HepG2 (cell line): ENCODE measurements around the gene ZDHHC19. TPM values are rescaled to one million over a fixed set of nuclear protein-coding genes. Genes with fewer than 3 reads are reported as not detected.
A peak's percentile ranks its signal among the peaks of the same experiment; 100 is the strongest.

Source experiments
- BRD4 ChIP-seq: sonication (generic); formaldehyde crosslinking; IDR thresholded peaks from 2 replicates; pipeline ENCODE4 v1.4.0; 2020; ENCODE audit warnings: missing genetic modification reagents
- CBX5 ChIP-seq: sonication (generic); formaldehyde crosslinking; IDR thresholded peaks from 2 replicates; pipeline ENCODE4 v1.4.0; 2020; ENCODE audit warnings: missing genetic modification reagents, borderline replicate concordance
- CC2D1A ChIP-seq: sonication (generic); formaldehyde crosslinking; IDR thresholded peaks from 2 replicates; pipeline ENCODE4 v1.8.1; 2023; ENCODE audit warnings: mild to moderate bottlenecking, missing genetic modification reagents
- EED ChIP-seq: sonication (generic); formaldehyde crosslinking; IDR thresholded peaks from 2 replicates; pipeline ENCODE4 v1.5.0; 2020; ENCODE audit warnings: mild to moderate bottlenecking, missing genetic modification reagents
- FOXJ3 ChIP-seq: sonication (generic); formaldehyde crosslinking; IDR thresholded peaks from 2 replicates; pipeline ENCODE4 v1.4.0; 2020; ENCODE audit warnings: missing genetic modification reagents, mild to moderate bottlenecking, borderline replicate concordance
- GFI1 ChIP-seq: sonication (generic); formaldehyde crosslinking; IDR thresholded peaks from 2 replicates; pipeline ENCODE4 v1.5.0; 2020; ENCODE audit warnings: missing genetic modification reagents, mild to moderate bottlenecking, borderline replicate concordance
- HCFC1 ChIP-seq: fragments of 150-350 bp; IDR thresholded peaks from 2 replicates; pipeline ENCODE4 v1.6.1; 2014; ENCODE audit warnings: low read depth, low read length
- HOXD1 ChIP-seq: sonication (generic); formaldehyde crosslinking; IDR thresholded peaks from 2 replicates; pipeline ENCODE4 v1.5.0; 2020; ENCODE audit warnings: missing genetic modification reagents
- JUND ChIP-seq: sonication (generic); formaldehyde crosslinking; IDR thresholded peaks from 2 replicates; pipeline ENCODE4 v1.8.0; 2022; ENCODE audit warnings: mild to moderate bottlenecking, missing genetic modification reagents
- KAT8 ChIP-seq: IDR thresholded peaks from 2 replicates; pipeline ENCODE4 v1.6.1; 2016; ENCODE audit warnings: missing genetic modification reagents, missing compliant biosample characterization
- NFE2 ChIP-seq: sonication (generic); formaldehyde crosslinking; IDR thresholded peaks from 2 replicates; pipeline ENCODE4 v1.4.0; 2020; ENCODE audit warnings: missing genetic modification reagents
- PRPF4 ChIP-seq: fragments of 200-400 bp; formaldehyde crosslinking; IDR thresholded peaks from 2 replicates; pipeline ENCODE4 v1.6.1; 2016; ENCODE audit warnings: low read length, low read depth; ENCODE audit not compliant: poor library complexity, severe bottlenecking
- SP4 ChIP-seq: sonication (generic); formaldehyde crosslinking; IDR thresholded peaks from 2 replicates; pipeline ENCODE4 v1.8.1; 2023; ENCODE audit warnings: mild to moderate bottlenecking, missing genetic modification reagents
- TOE1 ChIP-seq: sonication (generic); formaldehyde crosslinking; IDR thresholded peaks from 2 replicates; pipeline ENCODE4 v1.4.0; 2020; ENCODE audit warnings: mild to moderate bottlenecking, missing genetic modification reagents
- ZNF17 ChIP-seq: sonication (generic); formaldehyde crosslinking; IDR thresholded peaks from 2 replicates; pipeline ENCODE4 v1.5.0; 2020; ENCODE audit warnings: mild to moderate bottlenecking, missing genetic modification reagents
- ZNF24 ChIP-seq: fragments of 450-650 bp; IDR thresholded peaks from 2 replicates; pipeline ENCODE4 v1.6.1; 2017; ENCODE audit warnings: antibody characterized with exemption, mild to moderate bottlenecking
- ZNF251 ChIP-seq: sonication (generic); formaldehyde crosslinking; IDR thresholded peaks from 2 replicates; pipeline ENCODE4 v1.9.0; 2021; ENCODE audit warnings: mild to moderate bottlenecking, missing genetic modification reagents
- ZNF282 ChIP-seq: fragments of 450-650 bp; IDR thresholded peaks from 2 replicates; pipeline ENCODE4 v1.6.1; 2018; ENCODE audit not compliant: partially characterized antibody
- ZNF550 ChIP-seq: sonication (generic); formaldehyde crosslinking; IDR thresholded peaks from 2 replicates; pipeline ENCODE4 v1.4.0; 2020; ENCODE audit warnings: mild to moderate bottlenecking, missing genetic modification reagents, borderline replicate concordance
- ZNF556 ChIP-seq: sonication (generic); formaldehyde crosslinking; IDR thresholded peaks from 2 replicates; pipeline ENCODE4 v1.4.0; 2020; ENCODE audit warnings: mild to moderate bottlenecking, missing genetic modification reagents, borderline replicate concordance
- ZNF703 ChIP-seq: sonication (generic); formaldehyde crosslinking; IDR thresholded peaks from 2 replicates; pipeline ENCODE4 v1.5.1; 2020; ENCODE audit warnings: missing genetic modification reagents, mild to moderate bottlenecking, moderate library complexity, borderline replicate concordance
- ZNF747 ChIP-seq: sonication (generic); formaldehyde crosslinking; IDR thresholded peaks from 2 replicates; pipeline ENCODE4 v1.8.1; 2023; ENCODE audit warnings: missing genetic modification reagents, mild to moderate bottlenecking, borderline replicate concordance
- ZSCAN31 ChIP-seq: sonication (generic); formaldehyde crosslinking; IDR thresholded peaks from 2 replicates; pipeline ENCODE4 v1.5.0; 2020; ENCODE audit warnings: low read depth, mild to moderate bottlenecking, missing genetic modification reagents
- polyA plus RNA-seq, 8 experiments: library from polyadenylated mRNA; depleted of rRNA in 3 of 8; stranded (reverse) in 7 of 8; unstranded in 1 of 8; fragments of >200 nt; fragmentation: Illumina TruSeq in 4 of 8; extraction: Trizol in 4 of 8; gene quantifications; 2 replicates each; pipeline versions ENCODE4 v1.2.1 to v1.2.3, GENCODE V29; 2011 to 2016; ENCODE audit warnings: low read depth in 4 of 8, missing spikeins in 1 of 8, mixed read lengths in 1 of 8; ENCODE audit not compliant: insufficient read depth in 1 of 8
- total RNA-seq, 5 experiments: library from RNA; depleted of rRNA; stranded (reverse); fragments of >200 nt; fragmentation: Illumina TruSeq; extraction: Trizol; gene quantifications; 2 replicates each; pipeline ENCODE4 v1.2.3, GENCODE V29; 2016; ENCODE audit warnings: low read depth in 1 of 5
- TF ChIP-seq, protein P1 (sequence below): sonication (generic); formaldehyde crosslinking; IDR thresholded peaks from 2 replicates; pipeline ENCODE4 v1.4.0; 2020; ENCODE audit warnings: missing genetic modification reagents
- TF ChIP-seq, protein P2 (sequence below): sonication (generic); formaldehyde crosslinking; IDR thresholded peaks from 2 replicates; pipeline ENCODE4 v1.5.0; 2020; ENCODE audit warnings: mild to moderate bottlenecking, missing genetic modification reagents, borderline replicate concordance

The ZDHHC19 gene
- total and polyA plus RNA-seq, 2 of the 13 experiments (the other 11 are each of a cell fraction or from before 2014, with no cell fraction given) = 0.22 to 0.53 TPM

GRCh38 chr3:196214783-196215441 is 3.7 kb upstream of the ZDHHC19 start (continued):
- peak; percentile 85 for TF ChIP-seq ZNF747 (CRISPR knock-in tag)
- TF ChIP-seq GFI1 = 0 out of 2 replicates have a peak, but pooled peaks have one; percentile 23
- peak; percentile 87 for TF ChIP-seq FOXJ3 (CRISPR knock-in tag)
- TF ChIP-seq ZNF251 (CRISPR knock-in tag) = no peak
- TF ChIP-seq ZNF550 = no peak
- no peak for TF ChIP-seq CC2D1A (CRISPR knock-in tag)
- TF ChIP-seq ZNF24 = no peak
- no peak for TF ChIP-seq HCFC1
- peak; percentile 56; the same call in 1 of the 2 replicates for TF ChIP-seq KAT8
- 0 out of 2 replicates have a peak, but pooled peaks have one; percentile 34 for TF ChIP-seq ZNF703 (CRISPR knock-in tag)
- TF ChIP-seq ZNF282 = no peak
- TF ChIP-seq, protein P1, sequence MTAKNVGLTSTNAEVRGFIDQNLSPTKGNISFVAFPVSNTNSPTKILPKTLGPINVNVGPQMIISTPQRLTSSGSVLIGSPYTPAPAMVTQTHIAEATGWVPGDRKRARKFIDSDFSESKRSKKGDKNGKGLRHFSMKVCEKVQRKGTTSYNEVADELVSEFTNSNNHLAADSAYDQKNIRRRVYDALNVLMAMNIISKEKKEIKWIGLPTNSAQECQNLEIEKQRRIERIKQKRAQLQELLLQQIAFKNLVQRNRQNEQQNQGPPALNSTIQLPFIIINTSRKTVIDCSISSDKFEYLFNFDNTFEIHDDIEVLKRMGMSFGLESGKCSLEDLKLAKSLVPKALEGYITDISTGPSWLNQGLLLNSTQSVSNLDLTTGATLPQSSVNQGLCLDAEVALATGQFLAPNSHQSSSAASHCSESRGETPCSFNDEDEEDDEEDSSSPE = 0 out of 2 replicates have a peak, but pooled peaks have one; percentile 28
- TF ChIP-seq EED (CRISPR knock-in tag) = peak; percentile 86; the same call in 1 of the 2 replicates
- TF ChIP-seq HOXD1 (CRISPR knock-in tag) = peak; percentile 74; the same call in 1 of the 2 replicates
- no peak for TF ChIP-seq ZNF17 (CRISPR knock-in tag)
- peak; percentile 85 for TF ChIP-seq ZSCAN31
- TF ChIP-seq NFE2 (CRISPR knock-in tag) = no peak
- TF ChIP-seq PRPF4 = no peak
- no peak for TF ChIP-seq TOE1 (CRISPR knock-in tag)
- TF ChIP-seq SP4 (CRISPR knock-in tag) = peak; percentile 44; the same call in 1 of the 2 replicates
- TF ChIP-seq, protein P2, sequence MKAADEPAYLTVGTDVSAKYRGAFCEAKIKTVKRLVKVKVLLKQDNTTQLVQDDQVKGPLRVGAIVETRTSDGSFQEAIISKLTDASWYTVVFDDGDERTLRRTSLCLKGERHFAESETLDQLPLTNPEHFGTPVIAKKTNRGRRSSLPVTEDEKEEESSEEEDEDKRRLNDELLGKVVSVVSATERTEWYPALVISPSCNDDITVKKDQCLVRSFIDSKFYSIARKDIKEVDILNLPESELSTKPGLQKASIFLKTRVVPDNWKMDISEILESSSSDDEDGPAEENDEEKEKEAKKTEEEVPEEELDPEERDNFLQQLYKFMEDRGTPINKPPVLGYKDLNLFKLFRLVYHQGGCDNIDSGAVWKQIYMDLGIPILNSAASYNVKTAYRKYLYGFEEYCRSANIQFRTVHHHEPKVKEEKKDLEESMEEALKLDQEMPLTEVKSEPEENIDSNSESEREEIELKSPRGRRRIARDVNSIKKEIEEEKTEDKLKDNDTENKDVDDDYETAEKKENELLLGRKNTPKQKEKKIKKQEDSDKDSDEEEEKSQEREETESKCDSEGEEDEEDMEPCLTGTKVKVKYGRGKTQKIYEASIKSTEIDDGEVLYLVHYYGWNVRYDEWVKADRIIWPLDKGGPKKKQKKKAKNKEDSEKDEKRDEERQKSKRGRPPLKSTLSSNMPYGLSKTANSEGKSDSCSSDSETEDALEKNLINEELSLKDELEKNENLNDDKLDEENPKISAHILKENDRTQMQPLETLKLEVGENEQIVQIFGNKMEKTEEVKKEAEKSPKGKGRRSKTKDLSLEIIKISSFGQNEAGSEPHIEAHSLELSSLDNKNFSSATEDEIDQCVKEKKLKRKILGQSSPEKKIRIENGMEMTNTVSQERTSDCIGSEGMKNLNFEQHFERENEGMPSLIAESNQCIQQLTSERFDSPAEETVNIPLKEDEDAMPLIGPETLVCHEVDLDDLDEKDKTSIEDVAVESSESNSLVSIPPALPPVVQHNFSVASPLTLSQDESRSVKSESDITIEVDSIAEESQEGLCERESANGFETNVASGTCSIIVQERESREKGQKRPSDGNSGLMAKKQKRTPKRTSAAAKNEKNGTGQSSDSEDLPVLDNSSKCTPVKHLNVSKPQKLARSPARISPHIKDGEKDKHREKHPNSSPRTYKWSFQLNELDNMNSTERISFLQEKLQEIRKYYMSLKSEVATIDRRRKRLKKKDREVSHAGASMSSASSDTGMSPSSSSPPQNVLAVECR (CRISPR knock-in tag) = peak; percentile 67; the same call in 1 of the 2 replicates
- TF ChIP-seq BRD4 (CRISPR knock-in tag) = 0 out of 2 replicates have a peak, but pooled peaks have one; percentile 37
- peak; percentile 57; the same call in 1 of the 2 replicates for TF ChIP-seq ZNF556 (CRISPR knock-in tag)
- no peak for TF ChIP-seq CBX5 (CRISPR knock-in tag)
- TF ChIP-seq JUND = no peak
